GM19324 (cell line): ENCODE results near the gene PRPS1L1.

Source experiments
- ATAC-seq: cut with Tn5 transposase; IDR thresholded peaks from one replicate; pipeline ENCODE4 v1.9.1; 2021; ENCODE audit warnings: mild to moderate bottlenecking, moderate library complexity; ENCODE audit not compliant: unreplicated experiment, low FRiP score

PRPS1L1 gene

DNA sequence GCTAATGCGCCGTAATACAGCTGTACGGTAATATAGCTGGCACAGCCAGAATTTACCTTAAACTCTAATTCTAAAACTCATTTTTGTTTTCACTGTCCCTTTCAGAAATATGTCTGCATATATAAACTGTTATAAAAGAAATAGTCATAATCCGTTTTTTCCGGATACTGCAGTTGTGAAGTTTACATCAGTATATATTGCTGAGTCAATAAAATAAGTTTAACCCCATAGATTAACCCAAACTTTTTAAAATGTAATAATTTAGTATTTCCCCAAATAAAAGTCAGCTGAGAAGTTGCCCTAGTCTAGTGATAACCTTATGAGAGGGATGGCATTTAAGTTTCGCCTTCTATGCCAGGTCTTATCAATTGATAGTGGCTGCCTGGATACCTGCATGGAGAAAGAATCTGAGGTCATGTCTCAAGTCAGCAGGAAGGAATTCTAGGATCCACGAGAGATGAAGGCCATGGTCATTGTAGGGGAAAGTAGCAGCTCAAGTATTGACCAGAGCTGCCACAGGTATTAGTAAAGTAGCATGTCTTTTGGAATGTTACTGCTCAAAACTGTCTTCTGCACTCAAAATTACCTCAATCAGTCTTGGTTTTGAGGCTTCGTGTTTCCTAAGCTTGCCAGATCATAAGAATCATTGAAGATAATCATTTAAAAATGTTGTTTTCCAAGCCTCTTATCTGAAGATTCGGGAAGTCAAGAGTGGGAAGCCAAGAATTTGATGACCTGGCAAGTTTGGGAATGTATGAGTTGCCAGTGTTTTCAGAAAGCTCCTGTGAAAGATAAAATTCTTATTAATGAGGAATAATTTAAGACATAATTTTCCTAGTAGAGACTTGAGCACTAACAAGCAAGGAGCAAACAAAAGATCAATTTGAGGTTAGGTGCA is 10.8 kb downstream of the PRPS1L1 start:
- ATAC-seq = no peak

DNA sequence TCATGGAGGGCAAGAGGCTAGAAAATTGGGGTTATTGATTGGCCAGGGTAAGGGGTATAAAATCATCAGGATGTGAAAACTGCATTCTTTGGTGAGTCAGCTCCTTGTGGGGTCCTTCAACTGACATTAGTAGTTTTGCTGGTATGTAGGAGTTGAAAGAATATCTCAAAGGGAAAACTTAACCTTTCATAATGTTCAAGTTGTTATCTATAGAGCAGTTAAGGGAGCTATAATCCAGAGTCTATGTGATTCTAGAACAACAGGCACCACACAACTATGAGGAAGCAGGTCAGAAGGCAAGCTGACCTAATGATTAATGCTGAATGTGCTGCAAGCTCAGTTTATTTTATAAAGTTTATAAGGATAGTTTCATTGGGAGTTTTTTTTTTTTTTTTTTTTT is 13.7 kb downstream of the PRPS1L1 start:
- no peak for ATAC-seq

DNA sequence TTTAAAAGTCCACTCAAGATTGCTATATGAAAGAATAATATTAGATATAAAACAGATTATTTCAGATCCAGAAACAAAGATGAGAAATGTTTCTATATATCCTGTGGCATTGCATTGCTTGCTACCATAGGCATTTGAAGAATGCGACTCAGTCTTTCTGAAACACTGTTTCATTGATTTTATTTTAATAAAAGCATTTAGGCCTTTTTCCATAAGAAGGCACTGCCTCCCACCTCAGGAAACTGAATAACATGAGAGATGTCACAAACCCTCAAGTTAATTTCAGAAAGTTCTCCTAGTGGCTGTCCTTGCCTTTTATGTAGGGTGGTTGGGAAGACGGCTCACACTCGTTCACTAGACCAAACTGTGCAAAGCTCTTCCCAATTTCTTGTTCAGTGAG is 23.3 kb downstream of the PRPS1L1 start:
- ATAC-seq = no peak

DNA sequence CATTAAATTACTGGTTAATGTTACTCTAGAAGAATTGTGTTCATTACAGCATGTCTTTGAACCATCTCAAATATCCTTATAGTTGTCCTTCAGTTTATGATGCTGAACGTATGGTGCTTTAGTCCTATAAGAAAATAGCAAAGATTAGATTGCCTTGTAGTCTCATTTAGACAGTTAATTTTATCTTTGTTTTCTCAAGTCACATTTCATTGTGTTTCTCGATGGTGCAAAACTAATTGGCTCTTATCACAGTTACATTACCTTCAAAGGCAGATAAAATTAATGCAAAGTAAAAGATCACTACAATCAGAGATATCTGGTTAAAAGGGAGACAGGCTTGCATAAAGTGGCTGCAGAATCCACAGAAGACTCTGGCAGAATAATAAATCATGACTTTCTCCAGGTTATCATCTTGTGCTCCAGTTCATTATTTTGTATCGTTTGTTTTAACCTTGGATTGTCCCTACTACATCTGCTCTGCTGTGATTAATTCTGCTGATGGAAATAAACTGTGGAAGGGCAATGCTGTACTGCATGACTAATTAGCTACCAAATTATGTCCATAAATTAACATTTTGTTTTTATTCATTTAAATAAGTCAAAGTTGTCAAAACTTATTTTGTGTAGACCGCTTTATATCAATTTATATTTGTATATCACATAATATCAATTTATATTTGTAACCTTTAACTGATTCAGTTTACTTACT is 24.2 kb downstream of the PRPS1L1 start:
- ATAC-seq = no peak

DNA sequence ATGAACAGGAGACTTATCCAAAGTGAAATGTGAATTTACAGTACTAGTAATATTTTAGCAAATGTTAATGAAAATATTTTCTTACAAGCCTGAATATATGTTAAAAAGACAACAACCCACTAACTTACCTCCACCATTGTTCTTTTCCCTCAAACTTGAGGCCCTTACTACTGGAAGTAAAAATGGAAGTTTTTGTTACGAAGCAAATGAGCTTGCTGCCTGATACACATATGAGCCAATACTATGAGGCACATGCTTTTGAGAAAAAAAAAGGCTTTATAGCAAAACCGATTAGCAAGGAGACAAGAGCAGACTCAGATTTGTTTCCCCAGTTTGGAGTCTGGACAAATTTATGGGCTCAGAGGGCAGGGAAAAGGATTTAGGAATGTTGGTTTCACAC is 29.0 kb downstream of the PRPS1L1 start:
- ATAC-seq = no peak

DNA sequence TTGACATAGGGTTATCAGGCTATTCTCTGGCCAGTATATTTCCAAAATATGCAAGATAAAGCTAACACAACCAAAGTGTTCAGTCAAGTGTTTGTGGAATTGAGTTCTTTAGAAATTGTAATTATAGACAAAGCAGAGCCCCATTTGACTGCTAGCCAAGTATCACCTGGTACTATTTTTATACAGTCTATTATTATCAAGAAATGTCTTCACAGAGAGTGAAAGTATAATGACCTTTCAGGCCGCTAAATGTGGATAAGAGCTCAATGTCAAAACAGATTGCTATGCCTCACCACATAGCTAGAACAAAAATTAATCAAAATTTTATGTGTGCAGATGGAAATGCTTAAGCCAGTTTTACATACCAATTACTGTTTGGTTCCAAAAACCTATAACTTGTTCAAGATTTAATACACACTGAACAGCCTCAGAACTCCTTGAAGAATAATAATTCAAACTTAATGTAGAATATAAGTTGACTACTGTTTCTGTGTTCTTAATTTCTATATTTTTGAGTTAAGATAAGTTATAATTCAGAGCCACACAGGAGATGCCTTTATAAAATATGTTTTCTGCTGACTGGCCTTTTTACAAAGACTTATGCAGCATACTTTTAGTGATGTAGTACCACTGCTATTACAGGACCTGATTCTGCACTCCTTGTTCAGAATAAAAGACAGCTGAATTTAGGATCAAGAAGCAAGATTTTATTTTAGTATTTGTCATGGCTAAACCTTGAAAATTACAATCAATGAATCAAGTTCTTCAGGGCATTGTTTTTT is 31.0 kb downstream of the PRPS1L1 start:
- ATAC-seq = no peak

DNA sequence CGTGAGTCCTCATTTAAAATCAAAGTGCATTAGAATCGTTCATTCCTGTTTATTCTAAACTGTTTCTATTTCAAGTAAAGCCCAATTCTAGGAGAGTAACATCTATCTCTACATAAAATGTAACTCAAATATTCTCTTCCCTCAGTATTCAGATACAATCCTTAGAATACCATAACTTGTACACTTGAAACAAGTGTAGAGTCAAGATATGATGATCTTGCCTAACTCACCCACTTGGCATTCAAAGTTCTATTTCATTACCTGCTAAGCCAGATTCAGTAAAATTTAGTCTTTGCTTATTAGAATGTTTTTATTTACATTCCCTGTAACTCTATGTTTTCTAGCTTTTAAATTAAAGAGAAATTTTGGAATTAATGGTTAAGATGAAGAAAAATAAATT is 31.6 kb downstream of the PRPS1L1 start:
- ATAC-seq = no peak

DNA sequence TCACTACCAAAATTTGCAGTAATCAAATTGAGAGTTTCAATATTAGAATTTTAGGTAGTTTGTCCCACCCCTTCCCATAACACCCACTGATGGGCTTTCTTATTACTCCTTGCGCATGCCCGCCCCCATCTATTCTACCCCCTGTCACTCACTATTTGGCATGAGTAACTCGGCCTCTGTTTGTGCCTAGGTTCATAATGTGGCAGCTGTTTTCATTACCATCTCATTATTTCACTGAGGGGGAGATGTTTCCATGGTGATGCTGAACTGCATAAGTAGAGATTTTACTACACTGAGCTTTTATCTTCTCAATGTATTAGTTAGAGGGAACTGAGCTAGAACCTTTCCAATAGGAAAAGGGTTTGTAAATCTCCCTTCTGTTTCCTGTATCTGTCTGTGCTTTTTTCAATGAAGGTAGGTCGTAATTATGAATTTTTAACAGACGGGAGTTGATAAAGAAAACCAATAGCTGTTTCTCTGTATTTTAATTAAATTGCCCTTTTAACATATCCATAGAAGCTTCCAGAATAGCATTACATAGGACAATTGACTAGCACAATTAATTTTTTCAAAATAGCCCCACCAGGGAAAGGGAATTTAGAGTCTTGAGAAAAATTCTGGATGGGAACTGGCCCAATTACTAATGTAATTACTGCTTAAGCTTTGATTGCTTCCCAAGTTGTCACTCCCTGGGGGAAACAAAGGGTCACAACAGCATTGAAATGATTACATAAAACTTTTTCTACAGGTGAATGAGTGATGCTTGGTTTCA is 33.4 kb downstream of the PRPS1L1 start:
- ATAC-seq = no peak

DNA sequence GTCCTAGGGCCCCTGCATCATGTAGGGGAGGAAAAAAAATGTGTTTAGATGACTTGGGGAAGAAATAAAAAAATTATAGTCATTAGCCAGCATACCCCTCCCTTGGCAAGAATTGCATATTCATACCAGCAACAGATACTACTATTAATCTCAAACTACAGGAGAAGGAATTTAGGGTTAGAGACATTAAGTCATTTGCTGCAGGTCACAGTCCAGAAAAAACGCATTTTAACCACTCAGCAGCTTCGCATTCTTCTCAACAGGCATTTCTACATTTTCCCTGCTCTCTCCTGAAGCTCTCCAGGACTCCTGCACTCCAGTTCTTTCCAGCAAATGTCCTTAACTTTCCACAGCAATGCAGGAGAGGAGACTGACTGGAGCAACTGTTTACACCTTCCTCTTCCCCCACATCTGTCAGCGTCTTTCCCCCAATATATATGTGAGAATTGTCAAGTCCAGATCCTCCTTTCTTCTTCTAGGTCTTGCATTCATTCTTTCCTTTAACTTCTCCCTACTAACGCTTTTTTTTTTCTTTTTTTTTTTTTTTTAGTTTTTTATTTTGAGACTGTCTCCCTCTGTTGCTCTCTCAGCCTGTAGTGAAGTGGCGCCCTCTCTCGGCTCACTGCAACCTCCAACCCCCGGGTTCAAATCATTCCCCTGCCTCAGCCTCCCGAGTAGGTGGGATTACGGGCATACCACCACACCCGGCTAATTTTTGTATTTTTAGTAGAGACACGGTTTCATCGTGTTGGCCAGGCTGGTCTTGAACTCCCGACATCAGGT is 35.6 kb downstream of the PRPS1L1 start:
- no peak for ATAC-seq

DNA sequence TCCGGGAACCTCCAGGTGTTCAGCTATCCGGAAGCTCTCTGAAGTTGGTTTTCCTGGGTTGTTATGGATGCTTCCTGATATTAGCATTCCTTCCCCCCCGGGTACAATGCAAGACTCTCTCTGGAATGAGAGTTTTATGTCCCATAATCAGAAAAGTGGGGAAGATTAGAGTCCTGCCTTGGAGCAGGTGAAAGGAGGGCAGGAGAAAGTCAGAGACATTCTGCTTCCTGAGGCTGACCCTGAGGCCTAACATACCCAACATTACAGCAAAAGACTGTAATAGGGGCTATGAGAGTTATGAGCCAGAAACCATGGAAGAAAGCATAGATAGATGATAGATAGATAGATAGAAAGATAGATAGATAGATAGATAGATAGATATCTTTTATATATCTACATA is 36.9 kb downstream of the PRPS1L1 start:
- ATAC-seq = no peak

DNA sequence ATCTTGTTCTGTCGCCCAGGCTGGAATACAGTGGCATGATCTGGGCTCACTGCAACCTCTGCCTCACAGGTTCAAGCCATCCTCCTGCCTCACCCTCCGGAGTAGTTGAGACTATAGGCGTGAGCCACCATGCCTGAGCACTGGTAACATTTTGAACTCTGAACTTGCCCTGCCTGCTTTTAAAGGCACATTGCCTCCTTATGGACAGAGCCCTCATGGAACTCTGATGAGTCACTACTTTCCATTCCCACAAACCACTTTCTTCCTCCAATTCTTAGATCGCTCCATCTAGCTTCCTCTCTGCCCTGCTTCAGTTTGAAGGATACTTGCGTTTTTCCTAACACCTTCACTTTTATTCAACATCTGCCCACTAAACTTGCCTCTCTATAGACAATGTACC is 38.1 kb downstream of the PRPS1L1 start:
- no peak for ATAC-seq

DNA sequence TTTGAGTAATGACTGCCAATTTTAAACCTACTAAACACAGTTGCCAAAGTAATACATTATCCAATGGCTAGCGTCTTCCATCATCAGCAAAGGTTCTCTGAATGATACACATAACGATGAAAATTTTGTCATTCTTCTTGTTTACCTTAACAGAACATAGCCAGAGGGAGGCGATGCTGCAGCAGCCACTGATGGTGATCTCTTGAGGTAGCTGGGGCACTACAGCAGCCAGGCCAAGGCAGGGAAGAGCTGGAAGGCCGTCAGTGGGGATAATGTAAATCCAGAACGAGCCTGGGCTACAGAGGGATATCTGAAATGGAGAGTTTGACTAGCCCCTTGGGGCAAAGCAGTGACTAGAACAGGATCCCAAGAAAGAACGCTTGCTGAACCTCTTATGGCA is 38.8 kb downstream of the PRPS1L1 start:
- ATAC-seq = no peak

DNA sequence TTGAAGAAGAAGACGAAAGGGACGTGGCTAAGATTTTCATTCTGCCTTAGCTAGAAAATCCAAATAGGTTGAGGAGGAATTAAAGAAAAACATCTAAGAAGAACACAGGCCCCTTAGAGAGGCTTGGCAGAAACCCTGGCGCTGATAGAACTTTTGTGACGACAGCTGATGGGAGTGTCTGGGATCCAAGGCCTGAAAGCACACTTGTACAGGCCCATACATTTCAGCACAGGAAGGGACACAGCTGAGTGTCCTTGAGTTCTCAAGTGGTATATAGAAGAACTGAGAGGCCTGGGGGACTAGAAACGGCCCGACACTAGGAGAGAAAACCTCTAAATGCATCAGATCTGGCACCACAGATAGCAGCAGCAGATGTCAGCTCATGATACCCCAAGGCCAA is 39.5 kb downstream of the PRPS1L1 start:
- no peak for ATAC-seq

DNA sequence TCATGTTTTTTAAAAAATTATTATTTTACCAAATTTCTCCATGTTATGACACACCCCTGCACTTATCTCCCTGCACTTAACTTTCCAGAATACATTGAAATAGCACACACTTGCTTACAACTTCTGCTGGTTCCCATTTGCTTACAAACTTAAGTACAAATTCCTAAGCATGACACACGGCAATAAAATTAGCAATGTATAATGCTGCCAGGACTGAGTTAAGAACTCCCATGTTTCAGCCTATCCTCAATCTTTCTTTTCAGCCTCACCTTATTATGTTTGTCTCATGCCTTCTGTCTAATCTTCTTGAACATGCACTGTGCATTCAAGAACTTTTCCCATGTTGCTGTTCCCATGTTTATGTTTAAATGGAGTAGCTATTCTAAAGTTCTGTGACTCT is 40.8 kb downstream of the PRPS1L1 start:
- no peak for ATAC-seq

DNA sequence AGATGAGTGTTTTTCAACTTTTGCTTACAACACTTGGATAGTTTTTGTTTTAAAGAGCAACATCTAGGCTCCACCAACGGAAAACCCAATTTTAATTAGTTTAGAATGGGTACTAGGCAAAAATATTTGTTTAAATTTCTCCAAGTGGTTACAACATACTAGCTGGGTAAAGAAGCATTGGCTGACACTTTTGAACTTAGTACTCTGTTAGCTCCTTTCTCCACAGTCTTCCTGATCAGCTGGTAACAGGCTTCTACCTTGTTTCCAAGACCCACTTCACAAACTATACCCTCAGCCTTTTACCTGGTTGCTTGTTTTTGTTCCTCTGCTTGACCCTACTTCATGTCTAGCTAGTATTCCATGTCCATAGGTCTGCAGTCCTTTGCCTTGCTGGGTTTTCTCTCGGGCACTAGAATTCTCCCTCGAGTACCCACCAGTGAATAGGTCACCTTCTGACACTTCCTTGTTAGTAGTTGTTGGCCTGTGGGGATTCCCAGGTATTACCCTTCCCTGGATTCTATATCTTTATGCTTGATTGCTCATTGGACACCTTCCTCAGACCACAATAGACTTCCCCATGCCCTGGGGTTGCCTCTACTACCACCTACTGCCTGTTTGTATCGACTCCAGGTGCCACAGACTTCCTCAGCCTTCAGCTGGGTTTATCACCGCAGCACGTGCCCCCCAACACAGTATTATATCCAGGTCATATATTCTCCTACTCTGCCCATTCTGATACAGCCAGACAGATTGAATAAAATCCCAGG is 42.0 kb downstream of the PRPS1L1 start:
- ATAC-seq = no peak

DNA sequence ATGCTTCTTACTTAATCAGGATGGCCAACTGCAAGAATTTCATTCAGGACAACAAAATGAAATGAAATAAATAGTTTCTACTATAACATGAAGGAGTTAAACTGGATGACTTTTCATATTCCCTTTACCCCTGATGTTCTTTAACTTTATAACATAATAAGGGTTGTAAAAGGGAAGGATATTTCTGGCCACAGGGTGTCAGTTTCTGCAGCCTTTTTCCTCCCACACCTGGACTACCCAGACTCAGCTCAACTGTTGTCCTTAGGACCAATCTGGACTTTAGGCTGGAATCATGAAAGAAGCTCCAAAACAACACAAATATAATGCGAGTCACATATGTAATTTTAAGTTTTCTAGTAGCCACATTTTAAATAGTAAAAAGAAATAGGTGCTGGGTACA is 43.4 kb downstream of the PRPS1L1 start:
- no peak for ATAC-seq

DNA sequence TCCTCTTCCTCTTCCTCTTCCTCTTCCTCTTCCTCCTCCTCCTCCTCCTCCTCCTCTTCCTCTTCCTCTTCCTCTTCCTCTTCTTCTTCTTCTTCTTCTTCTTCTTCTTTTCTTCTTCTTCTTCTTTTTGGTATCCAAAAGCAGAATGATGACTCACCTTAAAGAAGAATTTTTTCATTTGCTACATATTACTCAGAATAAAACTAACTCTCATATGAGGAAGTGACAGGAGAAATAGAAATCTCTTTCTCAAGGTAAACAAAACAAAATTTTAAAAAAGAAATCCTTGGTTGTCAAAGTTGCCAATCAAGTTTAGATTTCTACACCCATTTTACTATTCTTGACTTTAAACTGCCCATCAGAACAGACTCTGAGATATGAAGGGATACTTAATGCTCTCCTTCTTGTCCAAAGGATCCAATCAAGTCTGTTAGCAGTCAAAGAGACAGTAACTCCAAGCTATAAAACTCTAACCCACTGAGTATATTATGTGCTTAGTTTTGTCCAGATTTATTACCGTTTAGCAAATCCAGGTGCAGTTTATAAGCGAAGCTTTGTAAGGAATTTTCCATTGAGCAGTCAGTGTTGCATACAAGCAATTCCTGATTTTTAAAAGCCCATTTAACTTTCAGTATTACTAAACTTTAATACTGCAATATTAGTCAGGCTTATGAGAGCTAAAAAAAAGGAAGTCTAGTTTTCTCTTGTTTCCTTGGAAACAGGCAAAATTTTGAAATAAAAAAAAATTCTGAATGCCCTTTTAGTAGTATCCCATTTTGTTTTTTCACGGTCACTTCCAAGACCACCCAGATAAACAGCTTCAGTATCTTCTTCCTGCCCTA is 44.2 kb downstream of the PRPS1L1 start:
- ATAC-seq = no peak

DNA sequence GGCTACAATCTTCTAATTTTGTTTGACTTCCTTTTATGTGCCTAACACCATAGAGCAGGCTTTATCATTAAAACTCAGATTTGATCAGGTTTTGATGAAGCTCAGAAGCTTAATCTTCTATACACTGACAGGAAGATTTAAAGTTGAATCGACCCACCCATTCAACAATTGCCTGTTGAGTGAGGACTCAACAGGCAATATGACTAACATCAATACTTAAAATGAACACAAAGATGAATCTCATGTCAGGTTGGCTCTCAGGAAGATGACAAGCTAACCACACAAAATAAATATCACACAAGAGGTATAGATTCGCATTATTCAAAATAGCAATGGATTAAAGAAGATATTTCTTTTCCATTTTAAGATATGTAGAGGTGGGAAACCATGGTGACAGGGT is 50.7 kb downstream of the PRPS1L1 start:
- ATAC-seq = no peak
